NT2/D1 (cell line): ENCODE results near the gene TMEM63B.

Source experiments
- SUZ12 ChIP-seq: IDR thresholded peaks from 2 replicates; pipeline ENCODE4 v1.6.1; 2011; ENCODE audit not compliant: insufficient read length, insufficient read depth; ENCODE audit errors: extremely low read depth
- YY1 ChIP-seq: IDR thresholded peaks from 2 replicates; pipeline ENCODE4 v1.6.1; 2011; ENCODE audit not compliant: insufficient read length, insufficient read depth
- ZNF274 ChIP-seq: IDR thresholded peaks from 2 replicates; pipeline ENCODE4 v1.6.1; 2011; ENCODE audit warnings: mild to moderate bottlenecking, low read depth, low read length

- no peak for TF ChIP-seq ZNF274
- no peak for TF ChIP-seq YY1
- TF ChIP-seq SUZ12, result no peak
Measured at GRCh38 chr6:44152109-44152461, 24.7 kb downstream of the TMEM63B start.
